ENCODE measurements around the gene RPP21. TPM values are rescaled to one million over a fixed set of nuclear protein-coding genes. Genes with fewer than 3 reads are reported as not detected.

Gene RPP21
- polyA plus RNA-seq, 1 donor from 2014 or later = 109 TPM

GRCh38 chr6:30341218-30341617, 3.7 kb upstream of the RPP21 start:
- Histone ChIP-seq H3K79me2 (replicated peaks; ENCODE audit: insufficient read depth, low read length) (no peaks in the 10 kb centered on the region), H4K20me1 (ENCODE audit: insufficient read depth) (no peaks in the 10 kb centered on the region), H3K27ac (ENCODE audit: low read length) (no peak overlapping the region), H3K9me2 (ENCODE audit: insufficient read depth, low read length) (no peaks in the 10 kb centered on the region), H3K9me3 (ENCODE audit: low read length) (no peaks in the 10 kb centered on the region), H3K4me3 (ENCODE audit: low read length) (no peak overlapping the region), H3K27me3 (ENCODE audit: insufficient read depth, low read depth, low read length) (no peaks in the 10 kb centered on the region), H2AFZ (ENCODE audit: low read depth, low read length) (no peak overlapping the region), H3K4me2 (ENCODE audit: low read length) (no peak overlapping the region), H3K36me3 (ENCODE audit: insufficient read depth, low read length) (no peaks in the 10 kb centered on the region), H3K9ac (ENCODE audit: low read length) (no peak overlapping the region), H3F3A (ENCODE audit: insufficient read depth, low read length, poor library complexity, severe bottlenecking) (no peaks in the 10 kb centered on the region)
- TF ChIP-seq MXI1 (conservative IDR thresholded peaks at IDR 0.05; ENCODE audit: poor library complexity, severe bottlenecking) (no peak), EZH2 (IDR thresholded peaks at IDR 0.05; ENCODE audit: borderline replicate concordance, insufficient read depth, low read length, poor library complexity, severe bottlenecking) (no peak), REST (IDR thresholded peaks at IDR 0.05; ENCODE audit: borderline replicate concordance) (no peak), SMC3 (conservative IDR thresholded peaks at IDR 0.05; ENCODE audit: poor library complexity) (no peak), CTCF (IDR thresholded peaks at IDR 0.05; ENCODE audit: poor library complexity, severe bottlenecking) (no peak), EP300 (conservative IDR thresholded peaks at IDR 0.05; ENCODE audit: poor library complexity, severe bottlenecking) (no peak), POLR2AphosphoS5 (IDR thresholded peaks at IDR 0.05) (no peak), RAD21 (conservative IDR thresholded peaks at IDR 0.05) (no peak), TAF1 (IDR thresholded peaks at IDR 0.05; ENCODE audit: low read depth) (no peak)

DNA sequence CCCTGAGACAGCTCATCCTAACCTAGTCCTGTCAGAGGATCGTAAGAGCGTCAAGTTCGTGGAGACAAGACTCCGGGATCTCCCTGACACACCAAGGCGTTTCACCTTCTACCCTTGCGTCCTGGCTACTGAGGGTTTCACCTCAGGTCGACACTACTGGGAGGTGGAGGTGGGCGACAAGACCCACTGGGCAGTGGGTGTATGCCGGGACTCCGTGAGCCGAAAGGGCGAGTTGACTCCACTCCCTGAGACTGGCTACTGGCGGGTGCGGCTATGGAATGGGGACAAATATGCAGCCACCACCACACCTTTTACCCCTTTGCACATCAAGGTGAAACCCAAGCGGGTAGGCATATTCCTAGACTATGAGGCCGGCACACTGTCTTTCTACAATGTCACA, 3.2 kb upstream of the RPP21 start:
- Histone ChIP-seq H3K9me2 (ENCODE audit: insufficient read depth, low read length) (no peaks in the 10 kb centered on the region), H3K9ac (ENCODE audit: low read length) (no peak overlapping the region), H3K4me3 (ENCODE audit: low read length) (no peak overlapping the region), H3K36me3 (ENCODE audit: insufficient read depth, low read length) (no peaks in the 10 kb centered on the region), H3K79me2 (replicated peaks; ENCODE audit: insufficient read depth, low read length) (no peaks in the 10 kb centered on the region), H2AFZ (ENCODE audit: low read depth, low read length) (no peak overlapping the region), H3K27ac (ENCODE audit: low read length) (no peak overlapping the region), H3K9me3 (ENCODE audit: low read length) (no peaks in the 10 kb centered on the region), H3K27me3 (ENCODE audit: insufficient read depth, low read depth, low read length) (no peaks in the 10 kb centered on the region), H4K20me1 (ENCODE audit: insufficient read depth) (no peaks in the 10 kb centered on the region), H3F3A (ENCODE audit: insufficient read depth, low read length, poor library complexity, severe bottlenecking) (no peaks in the 10 kb centered on the region), H3K4me2 (ENCODE audit: low read length) (no peak overlapping the region)
- no peak for TF ChIP-seq RAD21 (conservative IDR thresholded peaks at IDR 0.05)
- TF ChIP-seq CTCF (IDR thresholded peaks at IDR 0.05; ENCODE audit: poor library complexity, severe bottlenecking) = no peak
- no peak for TF ChIP-seq TAF1 (IDR thresholded peaks at IDR 0.05; ENCODE audit: low read depth)
- no peak for TF ChIP-seq SMC3 (conservative IDR thresholded peaks at IDR 0.05; ENCODE audit: poor library complexity)
- no peak for TF ChIP-seq EP300 (conservative IDR thresholded peaks at IDR 0.05; ENCODE audit: poor library complexity, severe bottlenecking)
- no peak for TF ChIP-seq EZH2 (IDR thresholded peaks at IDR 0.05; ENCODE audit: borderline replicate concordance, insufficient read depth, low read length, poor library complexity, severe bottlenecking)
- TF ChIP-seq POLR2AphosphoS5 (IDR thresholded peaks at IDR 0.05) = no peak
